Neural cell (in vitro differentiated cells): Measurements from ENCODE around the gene SPHK2. TPM values are rescaled to one million over a fixed set of nuclear protein-coding genes. Genes with fewer than 3 reads are reported as not detected.
"Not testable (repeated sequence)": the region's sequence is repeated elsewhere in the genome, so short reads cannot be mapped to it uniquely, and the experiment has no call there.

Experiments used
- H2AFZ ChIP-seq: fragments of 200-600, 300-800 bp; sonication (generic), shearing (Covaris generic); 2 replicates; pipeline ENCODE4 v1.6.0; 2014; ENCODE audit warnings: low read depth, mild to moderate bottlenecking, antibody characterized with exemption, low read length, moderate library complexity
- H3F3A ChIP-seq: fragments of 200-600 bp; shearing (Covaris generic); 2 replicates; pipeline ENCODE4 v1.6.1; 2016; ENCODE audit warnings: mild to moderate bottlenecking, moderate library complexity, mixed read lengths, antibody characterized with exemption, low read length; ENCODE audit not compliant: insufficient read depth, poor library complexity, severe bottlenecking
- H3K27ac ChIP-seq: fragments of 200-600, 300-800 bp; sonication (generic), shearing (Covaris generic); 2 replicates; pipeline ENCODE4 v1.5.1; 2014; ENCODE audit warnings: mild to moderate bottlenecking, low read length, moderate library complexity
- H3K27me3 ChIP-seq: fragments of 300-800, 200-600 bp; sonication (generic), shearing (Covaris generic); 2 replicates; pipeline ENCODE4 v1.6.0; 2014; ENCODE audit warnings: mild to moderate bottlenecking, low read depth, low read length, moderate library complexity; ENCODE audit not compliant: insufficient read depth
- H3K36me3 ChIP-seq: fragments of 300-800, 200-600 bp; sonication (generic), shearing (Covaris generic); 2 replicates; pipeline ENCODE4 v1.5.1; 2014; ENCODE audit warnings: mild to moderate bottlenecking, antibody characterized with exemption, low read length, moderate library complexity; ENCODE audit not compliant: insufficient read depth
- H3K4me2 ChIP-seq: fragments of 300-800, 200-600 bp; sonication (generic), shearing (Covaris generic); 2 replicates; pipeline ENCODE4 v1.6.0; 2014; ENCODE audit warnings: mild to moderate bottlenecking, low read length
- H3K4me3 ChIP-seq: fragments of 300-800, 200-600 bp; sonication (generic), shearing (Covaris generic); 2 replicates; pipeline ENCODE4 v1.5.1; 2014; ENCODE audit warnings: mild to moderate bottlenecking, low read length, moderate library complexity
- H3K79me2 ChIP-seq: fragments of 200-600 bp; shearing (Covaris generic); replicated peaks from 2 replicates; pipeline ENCODE4 v1.6.0; 2014; ENCODE audit warnings: mild to moderate bottlenecking, low read length, moderate library complexity; ENCODE audit not compliant: insufficient read depth
- H3K9ac ChIP-seq: fragments of 300-800, 200-600 bp; sonication (generic), shearing (Covaris generic); 2 replicates; pipeline ENCODE4 v1.6.1; 2016; ENCODE audit warnings: mild to moderate bottlenecking, low read length, mixed read lengths
- H3K9me2 ChIP-seq: fragments of 200-600 bp; shearing (Covaris generic); 2 replicates; pipeline ENCODE4 v1.6.1; 2016; ENCODE audit warnings: mild to moderate bottlenecking, low read length, mixed read lengths; ENCODE audit not compliant: insufficient read depth
- H3K9me3 ChIP-seq: fragments of 200-600, 300-800 bp; sonication (generic), shearing (Covaris generic); 2 replicates; pipeline ENCODE4 v1.6.1; 2016; ENCODE audit warnings: mild to moderate bottlenecking, mixed run types, low read length, moderate library complexity, mixed read lengths
- H4K20me1 ChIP-seq: fragments of 200-600 bp; shearing (Covaris generic); 2 replicates; pipeline ENCODE4 v1.6.1; 2016; ENCODE audit warnings: mild to moderate bottlenecking, mixed run types; ENCODE audit not compliant: insufficient read depth
- CTCF ChIP-seq: fragments of 450-650 bp; IDR thresholded peaks from 2 replicates; pipeline ENCODE4 v1.5.1; 2014; ENCODE audit warnings: antibody characterized with exemption, mild to moderate bottlenecking, moderate library complexity; ENCODE audit not compliant: poor library complexity, severe bottlenecking
- EP300 ChIP-seq: fragments of 450-650 bp; conservative IDR thresholded peaks from 2 replicates; pipeline ENCODE4 v1.6.1; 2014; ENCODE audit warnings: antibody characterized with exemption, mild to moderate bottlenecking, moderate library complexity; ENCODE audit not compliant: poor library complexity, severe bottlenecking
- EZH2 ChIP-seq: fragments of 200-600, 300-800 bp; shearing (Covaris generic), sonication (generic); IDR thresholded peaks from 2 replicates; pipeline ENCODE4 v1.6.1; 2014; ENCODE audit warnings: antibody characterized with exemption, low read length, borderline replicate concordance, mild to moderate bottlenecking; ENCODE audit not compliant: insufficient read depth, poor library complexity, severe bottlenecking
- MXI1 ChIP-seq: fragments of 450-650 bp; conservative IDR thresholded peaks from 2 replicates; pipeline ENCODE4 v1.6.1; 2014; ENCODE audit warnings: antibody characterized with exemption, mild to moderate bottlenecking; ENCODE audit not compliant: poor library complexity, severe bottlenecking
- POLR2AphosphoS5 ChIP-seq: IDR thresholded peaks from 2 replicates; pipeline ENCODE4 v1.6.1; 2012
- RAD21 ChIP-seq: fragments of 450-650 bp; conservative IDR thresholded peaks from 2 replicates; pipeline ENCODE4 v1.6.1; 2014; ENCODE audit warnings: antibody characterized with exemption, mild to moderate bottlenecking, moderate library complexity
- SMC3 ChIP-seq: fragments of 450-650 bp; conservative IDR thresholded peaks from 2 replicates; pipeline ENCODE4 v1.6.1; 2014; ENCODE audit warnings: antibody characterized with exemption, mild to moderate bottlenecking, moderate library complexity; ENCODE audit not compliant: poor library complexity
- TAF1 ChIP-seq: IDR thresholded peaks from 2 replicates; pipeline ENCODE4 v1.6.1; 2012; ENCODE audit warnings: low read depth
- polyA plus RNA-seq: library from polyadenylated mRNA; depleted of rRNA; stranded (reverse); fragments of >200 nt; gene quantifications from 2 replicates; pipeline ENCODE4 v1.2.3, GENCODE V29; 2014

Gene SPHK2
- polyA plus RNA-seq, 1 donor from 2014 or later, result 22.6 TPM

- Histone ChIP-seq H2AFZ (no peak overlapping the region), H3K36me3 (no peaks in the 10 kb centered on the region), H3K27ac (no peak overlapping the region), H3K79me2 (no peaks in the 10 kb centered on the region), H4K20me1 (no peaks in the 10 kb centered on the region), H3K27me3 (no peaks in the 10 kb centered on the region), H3K9me2 (no peaks in the 10 kb centered on the region), H3F3A (no peaks in the 10 kb centered on the region), H3K9me3 (no peaks in the 10 kb centered on the region), H3K4me3 (no peak overlapping the region), H3K9ac (no peak overlapping the region), H3K4me2 (no peak overlapping the region)
- no peak for TF ChIP-seq POLR2AphosphoS5
- no peak for TF ChIP-seq EP300
- no peak for TF ChIP-seq RAD21
Observed at GRCh38 chr19:48654299-48655059, 35.2 kb downstream of the SPHK2 start.

- H3K9ac ChIP-seq, result no peak overlapping the region
Observed at GRCh38 chr19:48656840-48657474, 37.7 kb downstream of the SPHK2 start.

GRCh38 chr19:48657828-48658227, 38.5 kb downstream of the SPHK2 start:
- H2AFZ ChIP-seq, H3K9ac ChIP-seq, H3K36me3 ChIP-seq, H3K9me2 ChIP-seq, H3K27ac ChIP-seq, H4K20me1 ChIP-seq, H3K79me2 ChIP-seq, H3F3A ChIP-seq, H3K27me3 ChIP-seq, H3K9me3 ChIP-seq, H3K4me2 ChIP-seq, H3K4me3 ChIP-seq: not testable (repeated sequence)

More at GRCh38 chr19:48656840-48657474, 37.7 kb downstream of the SPHK2 start:
- no peaks in the 10 kb centered on the region for H3K79me2 ChIP-seq
- H3K27ac ChIP-seq, result no peak overlapping the region
- H3K4me3 ChIP-seq, result no peak overlapping the region
- no peak overlapping the region for H2AFZ ChIP-seq
- H3F3A ChIP-seq, result no peaks in the 10 kb centered on the region
- no peak overlapping the region for H3K4me2 ChIP-seq
- no peaks in the 10 kb centered on the region for H3K36me3 ChIP-seq
- H3K27me3 ChIP-seq, result no peaks in the 10 kb centered on the region
- TF ChIP-seq MXI1 (no peak), EP300 (no peak), POLR2AphosphoS5 (no peak), RAD21 (no peak), SMC3 (no peak), TAF1 (no peak), EZH2 (no peak), CTCF (no peak)
- no peaks in the 10 kb centered on the region for H3K9me3 ChIP-seq
- no peaks in the 10 kb centered on the region for H4K20me1 ChIP-seq
- no peaks in the 10 kb centered on the region for H3K9me2 ChIP-seq
